RPMI7951 (cell line): ENCODE data around the gene PCNX2. TPM values are rescaled to one million over a fixed set of nuclear protein-coding genes. Genes with fewer than 3 reads are reported as not detected.

Experiments
- DNase-seq: peaks from one replicate; pipeline ENCODE4 v3.0.0-alpha.2; 2012; ENCODE audit warnings: low read depth
- total RNA-seq: library from RNA; depleted of rRNA; stranded (reverse); fragments of >200 nt; shearing (Covaris generic); gene quantifications from 2 replicates; pipeline ENCODE4 v1.2.3, GENCODE V29; 2014

PCNX2 gene
- total RNA-seq, 1 experiment from 2014 or later: 6.0 TPM

- no peak for DNase-seq
These were observed 308.3 kb downstream of the PCNX2 start for GRCh38 chr1:232987046-232987773.

- no peak for DNase-seq
These were observed 309.0 kb downstream of the PCNX2 start for GRCh38 chr1:232986527-232986922.

- no peak for DNase-seq
These were observed 309.5 kb downstream of the PCNX2 start for GRCh38 chr1:232985882-232986526.

GRCh38 chr1:232984577-232985425 is 310.7 kb downstream of the PCNX2 start:
- DNase-seq: no peak

- DNase-seq: no peak
These were observed 311.5 kb downstream of the PCNX2 start for GRCh38 chr1:232983817-232984567.

- DNase-seq: no peak
These were observed 312.1 kb downstream of the PCNX2 start for GRCh38 chr1:232983375-232983774.

GRCh38 chr1:232982238-232982944 is 313.1 kb downstream of the PCNX2 start:
- DNase-seq: peak; percentile 89

- DNase-seq: no peak
These were observed 314.5 kb downstream of the PCNX2 start for GRCh38 chr1:232980986-232981560.

GRCh38 chr1:232980355-232980978 is 315.1 kb downstream of the PCNX2 start:
- no peak for DNase-seq

- no peak for DNase-seq
These were observed 316.0 kb downstream of the PCNX2 start for GRCh38 chr1:232979558-232979957.

GRCh38 chr1:232978815-232979214 is 316.7 kb downstream of the PCNX2 start:
- DNase-seq: no peak

- peak; percentile 34 for DNase-seq
These were observed 317.4 kb downstream of the PCNX2 start for GRCh38 chr1:232978091-232978634.

- DNase-seq: peak; percentile 58
These were observed 320.6 kb downstream of the PCNX2 start for GRCh38 chr1:232974971-232975370.

- DNase-seq: no peak
These were observed 321.6 kb downstream of the PCNX2 start for GRCh38 chr1:232973652-232974611.

- DNase-seq: no peak
These were observed 325.0 kb downstream of the PCNX2 start for GRCh38 chr1:232970508-232970907.

GRCh38 chr1:232969799-232970198 is 325.7 kb downstream of the PCNX2 start:
- peak; percentile 23 for DNase-seq

- DNase-seq: peak; percentile 80
These were observed 326.6 kb downstream of the PCNX2 start for GRCh38 chr1:232968965-232969364.

GRCh38 chr1:232968391-232968790 is 327.1 kb downstream of the PCNX2 start:
- no peak for DNase-seq

- no peak for DNase-seq
These were observed 328.9 kb downstream of the PCNX2 start for GRCh38 chr1:232966663-232967062.
